Activated CD8-positive, alpha-beta T cell treated with anti-CD3 and anti-CD28 coated beads for 36 hours (primary cell): ENCODE results near the gene RPS6KL1. TPM values are rescaled to one million over a fixed set of nuclear protein-coding genes. Genes with fewer than 3 reads are reported as not detected.

Experiments used
- ATAC-seq: fragments of 200-7000 bp; cut with Tn5 transposase; one replicate; pipeline ENCODE4 v1.10.0; 2021; ENCODE audit warnings: mild to moderate bottlenecking, moderate library complexity
- CTCF ChIA-PET: fragments of 350-600 bp; sonication (Branson Sonifier 250); formaldehyde crosslinking; loops from one replicate; lab custom pipeline; 2021; ENCODE audit warnings: antibody characterized with exemption; lab: Charles Lee
- POLR2A ChIA-PET: fragments of 350-600 bp; sonication (Branson Sonifier 250); formaldehyde crosslinking; loops from one replicate; lab custom pipeline; 2021; ENCODE audit warnings: antibody characterized with exemption; lab: Charles Lee
- DNase-seq: peaks from one replicate; pipeline ENCODE4 v3.0.0-alpha.2; 2020
- H3K27ac Mint-ChIP-seq: one replicate; pipeline ENCODE4 v1.8.0; 2021; ENCODE audit warnings: mild to moderate bottlenecking, mixed read lengths
- H3K27me3 Mint-ChIP-seq: one replicate; pipeline ENCODE4 v1.8.0; 2021; ENCODE audit warnings: mixed read lengths
- H3K36me3 Mint-ChIP-seq: one replicate; pipeline ENCODE4 v1.8.0; 2021; ENCODE audit warnings: low read depth, mixed read lengths
- H3K4me1 Mint-ChIP-seq: one replicate; pipeline ENCODE4 v1.8.0; 2021; ENCODE audit warnings: low read depth, mixed read lengths
- H3K4me3 Mint-ChIP-seq: one replicate; pipeline ENCODE4 v1.8.0; 2021; ENCODE audit warnings: mild to moderate bottlenecking, moderate library complexity, mixed read lengths
- H3K9me3 Mint-ChIP-seq: one replicate; pipeline ENCODE4 v1.8.0; 2021; ENCODE audit warnings: mixed read lengths
- intact Hi-C: fragments of 100-400 bp; cut with micrococcal nuclease; formaldehyde crosslinking; loops from one replicate; pipeline ENCODE4 v1.10.0; 2022
- total RNA-seq, 2 experiments: library from RNA; stranded (reverse); gene quantifications; one replicate each; pipeline ENCODE4 v1.2.3, GENCODE V29; 2021
- TF ChIP-seq, protein P1 (sequence below): fragments of 200-600 bp; IDR thresholded peaks from one replicate; pipeline ENCODE4 v1.8.0; 2022; ENCODE audit warnings: antibody characterized with exemption, mild to moderate bottlenecking

RPS6KL1 gene
- total RNA-seq, 2 experiments from 2014 or later, result 4.1 to 5.1 TPM

- TF ChIP-seq, protein P1, sequence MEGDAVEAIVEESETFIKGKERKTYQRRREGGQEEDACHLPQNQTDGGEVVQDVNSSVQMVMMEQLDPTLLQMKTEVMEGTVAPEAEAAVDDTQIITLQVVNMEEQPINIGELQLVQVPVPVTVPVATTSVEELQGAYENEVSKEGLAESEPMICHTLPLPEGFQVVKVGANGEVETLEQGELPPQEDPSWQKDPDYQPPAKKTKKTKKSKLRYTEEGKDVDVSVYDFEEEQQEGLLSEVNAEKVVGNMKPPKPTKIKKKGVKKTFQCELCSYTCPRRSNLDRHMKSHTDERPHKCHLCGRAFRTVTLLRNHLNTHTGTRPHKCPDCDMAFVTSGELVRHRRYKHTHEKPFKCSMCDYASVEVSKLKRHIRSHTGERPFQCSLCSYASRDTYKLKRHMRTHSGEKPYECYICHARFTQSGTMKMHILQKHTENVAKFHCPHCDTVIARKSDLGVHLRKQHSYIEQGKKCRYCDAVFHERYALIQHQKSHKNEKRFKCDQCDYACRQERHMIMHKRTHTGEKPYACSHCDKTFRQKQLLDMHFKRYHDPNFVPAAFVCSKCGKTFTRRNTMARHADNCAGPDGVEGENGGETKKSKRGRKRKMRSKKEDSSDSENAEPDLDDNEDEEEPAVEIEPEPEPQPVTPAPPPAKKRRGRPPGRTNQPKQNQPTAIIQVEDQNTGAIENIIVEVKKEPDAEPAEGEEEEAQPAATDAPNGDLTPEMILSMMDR, result no peak
- H3K27me3 Mint-ChIP-seq, result peaks cover 8% of the 10 kb centered on the region
- ChIA-PET CTCF (interaction anchor here (1.2 to 3.8 kb wide), 6 partner anchors 10 to 164 kb away, joined by 3 to 19 read pairs (median 10); no protein-coding TSS in a partner anchor), POLR2A (interaction anchor here (1.6 to 2.2 kb wide), 2 partner anchors 16 to 79 kb away, joined by 4 to 6 read pairs; partner anchors contain the start of gene EIF2B2)
- no peak for DNase-seq
- no peaks in the 10 kb centered on the region for H3K36me3 Mint-ChIP-seq
- H3K4me3 Mint-ChIP-seq, result peak overlapping the region; percentile 41
- H3K4me1 Mint-ChIP-seq, result peaks cover 8% of the 10 kb centered on the region
- no peak for ATAC-seq
- no peaks in the 10 kb centered on the region for H3K9me3 Mint-ChIP-seq
- intact Hi-C loops, result no loop called here
- no peak overlapping the region for H3K27ac Mint-ChIP-seq
Measured at GRCh38 chr14:74924061-74924460, 1.0 kb upstream of the RPS6KL1 start.

- Mint-ChIP-seq H3K27ac (peak overlapping the region; percentile 39), H3K27me3 (peaks cover 8% of the 10 kb centered on the region), H3K4me3 (peak overlapping the region; percentile 68), H3K9me3 (no peaks in the 10 kb centered on the region), H3K36me3 (no peaks in the 10 kb centered on the region), H3K4me1 (peaks cover 8% of the 10 kb centered on the region)
- intact Hi-C loops, result no loop called here
- TF ChIP-seq, protein P1, result no peak
- POLR2A ChIA-PET, result interaction anchor here (0.6 to 2.2 kb wide), 7 partner anchors 14 to 220 kb away, joined by 3 to 6 read pairs (median 3); no protein-coding TSS in a partner anchor
- no peak for DNase-seq
- no peak for ATAC-seq
- CTCF ChIA-PET, result interaction anchor here (1.7 to 3.8 kb wide), 6 partner anchors 10 to 166 kb away, joined by 3 to 19 read pairs (median 12); no protein-coding TSS in a partner anchor
Measured at GRCh38 chr14:74921987-74922751, 891 bp downstream of the RPS6KL1 start.

DNA sequence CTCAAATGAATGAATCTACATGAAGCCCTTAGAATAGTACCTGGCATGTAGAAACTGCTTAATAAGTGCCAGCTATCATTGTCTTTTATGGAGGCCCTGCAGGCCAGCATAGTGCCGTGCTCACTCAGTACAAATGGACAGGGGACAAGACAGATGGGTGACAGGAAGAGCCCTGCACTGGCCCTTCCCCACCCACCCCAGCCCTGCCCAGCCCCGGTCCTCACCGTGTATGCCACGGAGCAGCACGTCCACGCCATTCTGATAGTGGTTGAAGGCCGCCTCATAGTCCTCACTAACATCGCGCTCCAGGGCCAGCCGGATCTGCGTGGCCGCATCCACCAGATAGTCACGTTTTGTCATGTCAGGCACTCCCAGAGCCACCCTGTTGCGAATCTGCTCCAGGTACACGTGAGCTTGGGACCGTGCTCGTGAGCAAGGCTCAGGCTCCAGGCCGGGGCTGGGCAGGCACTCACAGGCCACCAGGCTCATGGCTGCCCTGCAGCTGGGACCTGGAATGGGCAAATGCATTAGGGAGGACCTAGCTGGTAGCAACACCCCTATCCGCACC lies 1.9 kb downstream of the RPS6KL1 start:
- ATAC-seq, result no peak
- Mint-ChIP-seq H3K4me1 (peaks cover 8% of the 10 kb centered on the region), H3K4me3 (no peak overlapping the region), H3K27ac (no peak overlapping the region), H3K27me3 (peaks cover 8% of the 10 kb centered on the region), H3K36me3 (no peaks in the 10 kb centered on the region), H3K9me3 (no peaks in the 10 kb centered on the region)
- no peak for DNase-seq
- POLR2A ChIA-PET, result interaction anchor here (0.6 to 1.4 kb wide), 2 partner anchors 24 to 61 kb away, joined by 3 read pairs; no protein-coding TSS in a partner anchor
- intact Hi-C loops, result no loop called here
- CTCF ChIA-PET, result interaction anchor here (1.2 to 3.8 kb wide), 4 partner anchors 25 to 167 kb away, joined by 3 to 19 read pairs (median 17); no protein-coding TSS in a partner anchor
- TF ChIP-seq, protein P1, result no peak

DNA sequence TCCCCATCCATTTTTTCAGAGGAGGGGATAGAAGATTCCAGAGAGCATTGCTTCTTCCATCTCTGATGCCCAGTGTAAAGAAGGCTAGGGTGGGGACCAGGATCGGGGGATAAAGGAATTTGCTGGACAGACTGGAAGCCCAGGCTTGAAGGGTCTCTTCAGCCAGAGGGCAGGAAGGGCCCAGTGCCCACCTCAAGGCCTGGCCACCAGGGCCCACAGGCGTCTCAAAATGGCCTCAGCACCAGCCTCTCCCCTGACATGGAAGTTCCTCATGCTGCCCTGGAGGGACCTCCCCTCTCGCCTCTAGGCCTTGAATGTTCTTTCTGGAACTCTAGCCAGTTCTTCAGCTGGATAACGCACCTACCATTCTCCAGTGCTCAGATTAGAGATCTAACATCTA lies 2.8 kb downstream of the RPS6KL1 start:
- CTCF ChIA-PET, result interaction anchor here (1.2 to 3.8 kb wide), 4 partner anchors 14 to 168 kb away, joined by 3 to 15 read pairs (median 4); no protein-coding TSS in a partner anchor
- POLR2A ChIA-PET, result interaction anchor here (1.1 to 1.4 kb wide), 2 partner anchors 13 to 23 kb away, joined by 3 read pairs; no protein-coding TSS in a partner anchor

More for the DNA sequence above, 2.8 kb downstream of the RPS6KL1 start:
- TF ChIP-seq, protein P1, result no peak
- intact Hi-C loops, result no loop called here
- H3K36me3 Mint-ChIP-seq, result no peaks in the 10 kb centered on the region
- no peak overlapping the region for H3K4me3 Mint-ChIP-seq
- ATAC-seq (no peak), DNase-seq (no peak)
- H3K4me1 Mint-ChIP-seq, result peaks cover 8% of the 10 kb centered on the region
- H3K9me3 Mint-ChIP-seq, result no peaks in the 10 kb centered on the region
- H3K27me3 Mint-ChIP-seq, result peaks cover 8% of the 10 kb centered on the region
- H3K27ac Mint-ChIP-seq, result no peak overlapping the region
